ENCODE data around the gene JAML. TPM values are rescaled to one million over a fixed set of nuclear protein-coding genes. Genes with fewer than 3 reads are reported as not detected.

Gene JAML
- total RNA-seq, 2 experiments from 2014 or later = 117 to 122 TPM

DNA sequence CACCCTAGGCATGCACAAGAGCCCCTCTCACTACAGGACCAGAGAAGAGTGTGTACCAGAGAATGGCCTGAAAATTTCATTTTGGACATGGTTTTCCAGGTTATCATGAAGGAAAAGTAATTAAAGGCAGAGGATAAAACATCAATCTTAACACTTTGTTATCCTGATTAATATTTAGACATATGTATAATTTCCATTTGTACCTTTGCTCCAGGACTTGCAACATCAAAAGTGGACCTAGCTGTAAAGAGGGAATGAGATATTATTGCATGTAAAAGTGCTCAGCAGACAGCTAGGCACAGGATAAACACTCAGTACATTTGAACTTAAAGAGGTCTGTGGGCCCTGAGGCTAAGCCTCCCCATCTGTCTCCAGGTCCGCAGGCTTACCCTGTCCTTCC lies 70.2 kb downstream of the JAML start:
- H3K9me3 Mint-ChIP-seq = no peaks in the 10 kb centered on the region
- no peak overlapping the region for H3K4me3 Mint-ChIP-seq
- peaks cover 92% of the 10 kb centered on the region for H3K27me3 Mint-ChIP-seq
- no peak for DNase-seq
- peaks cover 18% of the 10 kb centered on the region for H3K4me1 Mint-ChIP-seq
- ChIA-PET POLR2A (interaction anchor here (0.6 kb wide), 1 partner anchor 104 kb away, joined by 3 read pairs; no protein-coding TSS in a partner anchor), CTCF (interaction anchor here (1.2 to 3.8 kb wide), 3 partner anchors 8 to 137 kb away, joined by 3 to 36 read pairs (median 5); no protein-coding TSS in a partner anchor)
- peaks cover 2% of the 10 kb centered on the region for H3K36me3 Mint-ChIP-seq (ENCODE audit: low read depth)
- H3K27ac Mint-ChIP-seq = no peak overlapping the region

DNA sequence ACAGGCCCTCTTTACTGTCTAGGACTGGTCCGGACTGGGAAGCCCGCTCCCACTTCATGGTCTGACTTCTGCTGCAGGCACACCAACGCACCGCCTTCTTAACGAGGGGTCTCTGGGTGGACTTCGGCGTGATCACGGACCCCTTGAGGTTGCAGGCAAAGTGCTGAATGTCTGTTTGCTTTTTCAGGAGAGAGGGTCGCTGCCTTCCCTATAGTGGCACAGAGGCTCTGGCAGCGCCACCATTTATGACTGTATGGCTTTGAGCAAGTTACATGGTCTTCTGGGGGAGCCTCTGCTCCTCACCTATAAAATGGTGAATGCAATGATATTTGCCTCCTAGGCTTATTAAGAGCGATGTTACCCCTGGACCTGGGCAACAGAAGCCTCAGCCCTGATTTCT lies 70.8 kb downstream of the JAML start:
- no peak for DNase-seq
- ChIA-PET CTCF (interaction anchor here (1.3 kb wide), 1 partner anchor 17 kb away, joined by 4 read pairs; no protein-coding TSS in a partner anchor), POLR2A (no interaction called here)
- no peak overlapping the region for H3K27ac Mint-ChIP-seq
- peaks cover 88% of the 10 kb centered on the region for H3K27me3 Mint-ChIP-seq
- peak overlapping the region; percentile 55 for H3K4me3 Mint-ChIP-seq
- H3K9me3 Mint-ChIP-seq = no peaks in the 10 kb centered on the region
- H3K4me1 Mint-ChIP-seq = peaks cover 18% of the 10 kb centered on the region
- peaks cover 2% of the 10 kb centered on the region for H3K36me3 Mint-ChIP-seq (ENCODE audit: low read depth)

DNA sequence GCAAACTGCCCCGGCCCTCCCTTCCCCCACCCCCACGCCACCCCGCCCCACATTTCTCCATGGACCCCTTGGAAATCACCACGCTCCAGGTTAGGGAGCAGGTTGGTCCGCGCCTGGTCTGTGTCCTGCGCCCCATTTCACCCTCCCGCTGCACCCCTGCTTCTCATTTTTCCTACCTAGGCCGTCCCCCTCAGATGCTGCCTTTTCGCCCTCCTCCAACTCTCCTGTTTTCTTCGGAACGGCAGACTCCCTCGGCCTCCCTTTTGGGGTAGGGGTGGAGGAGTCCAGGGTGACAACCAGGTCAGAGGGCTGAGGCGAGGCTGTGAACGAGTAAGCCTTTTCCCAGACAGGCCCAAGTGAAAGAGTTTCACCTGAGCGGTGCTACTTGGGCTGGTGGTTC lies 71.3 kb downstream of the JAML start:
- Mint-ChIP-seq H3K4me1 (peaks cover 18% of the 10 kb centered on the region), H3K27me3 (peaks cover 89% of the 10 kb centered on the region), H3K9me3 (no peaks in the 10 kb centered on the region), H3K36me3 (ENCODE audit: low read depth) (peaks cover 2% of the 10 kb centered on the region), H3K4me3 (peak overlapping the region; percentile 55), H3K27ac (no peak overlapping the region)
- DNase-seq = no peak
- CTCF ChIA-PET = interaction anchor here (1.0 to 1.3 kb wide), 3 partner anchors 17 to 262 kb away, joined by 3 to 4 read pairs (median 3); no protein-coding TSS in a partner anchor
- POLR2A ChIA-PET = no interaction called here

DNA sequence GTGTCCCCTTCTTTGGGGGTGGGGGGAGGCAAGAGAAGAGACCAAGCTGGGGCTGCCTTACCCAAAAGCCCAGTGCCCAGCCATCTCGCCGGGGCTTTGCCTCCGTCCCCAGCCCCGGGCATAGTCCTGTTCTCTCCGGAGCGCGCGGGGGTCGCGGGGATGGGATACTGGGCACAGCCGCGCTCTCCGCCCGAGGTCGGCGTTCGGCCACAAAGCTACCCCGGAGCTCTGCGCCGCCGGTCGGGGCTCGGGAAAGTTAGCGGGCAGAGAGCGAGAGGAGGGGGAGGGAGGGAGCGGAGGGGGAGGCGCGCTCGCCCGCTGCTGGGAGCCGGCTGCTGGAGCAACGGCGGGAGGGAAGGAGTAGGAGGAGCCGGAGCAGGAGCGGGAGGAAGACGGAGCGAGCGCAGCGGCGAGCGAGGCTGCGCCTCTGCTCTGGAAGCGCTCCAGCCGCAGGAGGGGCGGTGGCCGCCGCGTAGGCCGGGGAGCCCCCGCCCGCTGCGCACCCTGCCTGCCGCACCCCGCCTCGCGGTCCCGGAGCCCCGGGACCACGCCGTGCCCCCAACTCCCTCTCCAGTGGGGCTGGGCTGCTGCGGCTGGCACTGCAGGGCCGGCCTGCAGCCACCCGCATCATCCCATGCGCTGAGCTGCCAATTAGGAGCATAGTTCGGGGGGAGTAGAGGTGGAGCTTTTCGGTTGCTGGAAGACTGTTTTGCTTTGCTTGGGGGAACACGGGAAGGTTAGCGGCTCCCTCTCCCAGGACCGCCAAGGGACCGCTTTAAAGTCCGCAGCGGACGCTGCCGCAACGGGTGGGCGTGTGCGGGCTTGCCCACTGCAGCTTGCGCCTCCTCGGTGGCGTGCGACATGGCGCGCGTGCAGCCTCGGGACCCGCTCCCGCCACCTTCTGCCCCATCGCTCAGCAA lies 72.0 kb downstream of the JAML start, which contains the start of gene SCN4B:
Gene SCN4B, minus strand, starts transcription at position 272 of the 920 bp plus-strand sequence. Its CDS starts 150 bp downstream, at position 122.
- DNase-seq = peak; percentile 14
- peaks cover 18% of the 10 kb centered on the region for H3K4me1 Mint-ChIP-seq
- H3K27ac Mint-ChIP-seq = no peak within 1 kb of the TSS
- ChIA-PET POLR2A (interaction anchor here (0.6 kb wide), 1 partner anchor 537 kb away, joined by 5 read pairs; no protein-coding TSS in a partner anchor), CTCF (interaction anchor here (1.0 to 1.3 kb wide), 3 partner anchors 18 to 263 kb away, joined by 3 to 4 read pairs (median 3); no protein-coding TSS in a partner anchor)
- H3K36me3 Mint-ChIP-seq (ENCODE audit: low read depth) = peaks cover 2% of the 10 kb centered on the region
- peaks cover 88% of the 10 kb centered on the region for H3K27me3 Mint-ChIP-seq
- H3K9me3 Mint-ChIP-seq = no peaks in the 10 kb centered on the region
- peak within 1 kb of the TSS; percentile 55 for H3K4me3 Mint-ChIP-seq

DNA sequence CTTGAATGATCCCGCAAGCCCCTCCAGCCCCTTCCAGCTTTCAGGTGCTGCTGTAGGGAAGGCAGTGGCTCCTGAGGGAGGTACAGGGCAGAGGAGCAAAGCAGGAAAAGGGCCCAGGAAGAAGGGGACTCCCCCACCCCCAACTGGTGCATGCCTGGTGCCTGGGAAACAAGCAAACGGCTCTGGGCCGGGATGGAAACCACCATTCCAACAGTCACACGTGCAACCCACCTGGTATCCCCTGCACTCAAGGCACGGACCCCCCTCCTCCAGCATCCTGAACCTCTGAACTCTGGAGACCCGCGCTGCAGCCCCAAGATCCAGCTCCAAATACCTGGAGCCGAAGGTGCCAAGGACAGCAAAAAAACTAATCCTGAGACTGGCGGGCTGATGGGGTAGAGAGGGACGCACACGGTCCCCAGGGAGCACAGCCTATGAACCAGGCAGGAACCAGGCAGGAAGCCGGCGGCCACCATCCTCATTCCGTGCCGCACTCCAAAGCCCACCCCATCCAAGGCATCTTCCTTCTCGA lies 72.7 kb downstream of the JAML start:
- H3K4me1 Mint-ChIP-seq = peaks cover 15% of the 10 kb centered on the region
- no peak overlapping the region for H3K27ac Mint-ChIP-seq
- H3K9me3 Mint-ChIP-seq = no peaks in the 10 kb centered on the region
- ChIA-PET POLR2A (no interaction called here), CTCF (no interaction called here)
- H3K36me3 Mint-ChIP-seq (ENCODE audit: low read depth) = peaks cover 2% of the 10 kb centered on the region
- H3K27me3 Mint-ChIP-seq = peaks cover 87% of the 10 kb centered on the region
- no peak for DNase-seq
- peak overlapping the region; percentile 46 for H3K4me3 Mint-ChIP-seq

DNA sequence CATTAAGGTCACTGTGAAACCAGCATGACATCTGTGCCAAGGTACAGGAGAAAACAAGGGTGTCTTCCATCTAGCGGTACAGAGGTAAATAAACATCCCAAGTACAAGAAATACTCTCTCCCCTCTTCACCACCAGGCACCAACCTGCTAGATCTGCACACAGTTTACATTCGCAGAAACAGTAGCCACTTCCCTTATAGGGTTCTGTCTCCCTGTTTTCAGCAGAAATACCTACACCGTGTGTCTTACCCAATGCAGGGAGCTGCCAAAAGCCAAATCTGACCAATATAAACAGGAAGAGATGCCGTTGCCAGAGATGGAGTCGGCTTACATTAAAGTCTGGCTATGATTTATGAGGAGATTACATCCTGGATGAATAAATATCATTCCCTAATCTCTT lies 73.4 kb downstream of the JAML start:
- H3K36me3 Mint-ChIP-seq (ENCODE audit: low read depth) = peaks cover 2% of the 10 kb centered on the region
- peaks cover 84% of the 10 kb centered on the region for H3K27me3 Mint-ChIP-seq
- no peak overlapping the region for H3K4me3 Mint-ChIP-seq
- no peak overlapping the region for H3K27ac Mint-ChIP-seq
- no peak for DNase-seq
- H3K9me3 Mint-ChIP-seq = no peaks in the 10 kb centered on the region
- POLR2A ChIA-PET = no interaction called here
- peaks cover 11% of the 10 kb centered on the region for H3K4me1 Mint-ChIP-seq
- CTCF ChIA-PET = no interaction called here

DNA sequence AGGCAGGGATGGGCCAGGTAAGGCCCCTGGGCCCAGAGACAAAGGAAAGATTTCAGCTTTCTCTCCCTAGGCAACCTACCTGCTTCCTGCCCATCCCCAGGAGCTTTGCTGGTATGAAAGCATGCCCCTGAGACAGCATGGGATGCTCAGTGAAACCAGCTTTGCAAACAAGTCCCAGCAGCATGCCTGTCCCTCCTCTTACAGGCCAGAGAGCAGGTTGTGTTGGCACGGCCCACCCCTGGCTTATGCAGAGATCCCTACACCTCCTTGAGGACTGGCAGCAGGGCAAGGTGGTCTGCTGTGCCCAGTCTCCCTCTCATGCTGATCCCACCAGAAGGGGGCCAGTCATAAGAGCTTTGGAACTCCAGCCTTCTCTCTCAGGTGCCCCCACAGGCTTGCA lies 75.3 kb downstream of the JAML start:
- Mint-ChIP-seq H3K36me3 (ENCODE audit: low read depth) (peaks cover 2% of the 10 kb centered on the region), H3K27me3 (peaks cover 79% of the 10 kb centered on the region), H3K4me3 (no peak overlapping the region), H3K4me1 (peaks cover 12% of the 10 kb centered on the region), H3K27ac (no peak overlapping the region), H3K9me3 (no peaks in the 10 kb centered on the region)
- DNase-seq = no peak
- ChIA-PET POLR2A (no interaction called here), CTCF (interaction anchor here (3.3 kb wide), 1 partner anchor 21 kb away, joined by 18 read pairs; no protein-coding TSS in a partner anchor)

DNA sequence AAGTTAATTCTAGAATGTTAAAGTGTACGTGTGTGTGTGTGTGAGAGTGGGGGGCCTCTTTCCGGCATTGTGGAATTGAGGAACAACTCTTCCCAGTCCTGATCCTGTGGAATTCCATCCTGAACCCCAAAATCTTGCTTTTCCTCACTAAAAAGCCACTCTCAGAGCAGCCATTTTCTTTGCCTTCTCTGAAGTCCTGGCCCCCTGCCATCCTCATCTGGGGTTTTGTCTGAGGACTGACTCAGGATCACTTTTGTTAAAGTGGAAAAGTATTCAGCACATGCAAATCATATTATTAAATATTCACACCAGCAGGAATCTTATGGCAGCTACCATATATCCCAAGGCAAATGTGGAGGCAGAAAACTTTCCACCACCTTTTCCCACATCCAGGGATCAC lies 76.0 kb downstream of the JAML start:
- Mint-ChIP-seq H3K9me3 (no peaks in the 10 kb centered on the region), H3K27me3 (peaks cover 79% of the 10 kb centered on the region), H3K4me3 (no peak overlapping the region), H3K27ac (no peak overlapping the region), H3K4me1 (peaks cover 10% of the 10 kb centered on the region), H3K36me3 (ENCODE audit: low read depth) (peaks cover 1% of the 10 kb centered on the region)
- no peak for DNase-seq
- POLR2A ChIA-PET = no interaction called here
- CTCF ChIA-PET = interaction anchor here (0.6 to 3.3 kb wide), 4 partner anchors 8 to 303 kb away, joined by 3 to 18 read pairs (median 3); no protein-coding TSS in a partner anchor

DNA sequence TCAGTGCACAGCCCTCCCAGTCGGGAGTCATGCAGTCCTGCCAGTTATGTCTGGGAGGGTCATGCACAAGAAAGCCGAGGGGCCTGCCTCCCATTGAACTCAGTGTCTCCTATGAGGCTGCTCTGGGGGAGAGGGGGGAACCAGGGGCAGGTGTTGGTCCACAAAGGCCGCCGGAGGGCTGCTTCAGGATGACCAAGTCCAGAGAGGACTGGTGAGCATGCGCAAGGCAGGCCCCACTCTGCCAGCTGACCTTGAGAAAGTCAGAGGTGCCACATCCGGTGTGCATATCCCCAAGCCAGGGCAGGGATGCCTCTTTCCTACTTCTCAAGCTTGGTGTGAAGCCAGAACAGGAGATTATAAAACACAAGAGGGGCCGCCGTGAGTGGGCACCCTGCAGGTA lies 76.6 kb downstream of the JAML start:
- H3K27ac Mint-ChIP-seq = no peak overlapping the region

DNA sequence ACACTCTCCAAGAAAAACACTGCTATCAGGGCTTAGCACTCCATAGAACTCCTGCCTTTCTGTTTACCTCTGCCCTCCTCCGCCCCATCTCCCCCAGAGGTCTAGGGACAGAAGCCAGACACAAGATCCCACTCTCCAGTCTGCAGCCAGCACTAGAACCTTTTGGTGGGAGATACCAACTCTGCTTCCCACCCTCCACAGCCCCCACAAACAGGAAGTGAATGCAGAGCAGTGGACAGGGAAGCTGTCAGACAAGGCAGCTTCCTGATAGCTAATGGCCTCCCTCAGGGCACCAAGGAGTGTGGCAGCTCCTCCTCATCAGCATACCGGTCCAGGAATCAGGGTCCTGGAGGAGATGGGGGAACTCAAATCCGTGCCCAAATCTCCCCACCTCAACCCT lies 77.3 kb downstream of the JAML start:
- no peak for DNase-seq
- Mint-ChIP-seq H3K27ac (no peak overlapping the region), H3K27me3 (peaks cover 77% of the 10 kb centered on the region), H3K4me1 (peaks cover 11% of the 10 kb centered on the region), H3K9me3 (no peaks in the 10 kb centered on the region), H3K36me3 (ENCODE audit: low read depth) (no peaks in the 10 kb centered on the region), H3K4me3 (no peak overlapping the region)
- ChIA-PET POLR2A (no interaction called here), CTCF (interaction anchor here (1.5 to 3.3 kb wide), 2 partner anchors 9 to 23 kb away, joined by 3 to 18 read pairs; no protein-coding TSS in a partner anchor)

More for the DNA sequence above, 76.6 kb downstream of the JAML start:
- Mint-ChIP-seq H3K27me3 (peaks cover 76% of the 10 kb centered on the region), H3K4me1 (peaks cover 6% of the 10 kb centered on the region), H3K4me3 (no peak overlapping the region), H3K9me3 (no peaks in the 10 kb centered on the region), H3K36me3 (ENCODE audit: low read depth) (no peaks in the 10 kb centered on the region)
- CTCF ChIA-PET = interaction anchor here (0.6 to 3.3 kb wide), 4 partner anchors 9 to 304 kb away, joined by 3 to 18 read pairs (median 3); no protein-coding TSS in a partner anchor
- POLR2A ChIA-PET = no interaction called here
- DNase-seq = no peak

DNA sequence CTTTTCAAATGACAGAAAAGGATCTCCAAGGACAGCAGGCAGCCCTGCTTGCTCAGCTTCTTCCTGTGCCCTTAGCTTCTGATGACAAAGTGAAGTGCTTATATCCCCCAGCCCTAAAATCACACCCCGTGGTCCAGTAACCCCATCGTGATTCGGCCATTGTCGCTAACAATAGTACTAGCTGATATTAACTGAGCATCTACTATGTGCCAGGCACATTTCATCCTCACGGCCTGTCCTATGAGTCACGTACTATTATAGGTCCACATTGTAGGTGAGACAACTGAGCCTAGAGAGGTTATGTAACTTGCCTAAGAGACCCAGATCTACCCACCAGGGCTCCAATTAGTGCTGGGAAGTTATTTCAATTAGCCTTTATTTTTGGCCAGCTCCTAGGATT lies 78.3 kb downstream of the JAML start:
- Mint-ChIP-seq H3K27me3 (peaks cover 79% of the 10 kb centered on the region), H3K4me1 (peaks cover 11% of the 10 kb centered on the region), H3K4me3 (peak overlapping the region; percentile 72), H3K36me3 (ENCODE audit: low read depth) (no peaks in the 10 kb centered on the region), H3K27ac (no peak overlapping the region), H3K9me3 (no peaks in the 10 kb centered on the region)
- ChIA-PET POLR2A (no interaction called here), CTCF (interaction anchor here (1.0 to 4.8 kb wide), 3 partner anchors 9 to 25 kb away, joined by 5 to 32 read pairs (median 5); no protein-coding TSS in a partner anchor)
- DNase-seq = no peak

DNA sequence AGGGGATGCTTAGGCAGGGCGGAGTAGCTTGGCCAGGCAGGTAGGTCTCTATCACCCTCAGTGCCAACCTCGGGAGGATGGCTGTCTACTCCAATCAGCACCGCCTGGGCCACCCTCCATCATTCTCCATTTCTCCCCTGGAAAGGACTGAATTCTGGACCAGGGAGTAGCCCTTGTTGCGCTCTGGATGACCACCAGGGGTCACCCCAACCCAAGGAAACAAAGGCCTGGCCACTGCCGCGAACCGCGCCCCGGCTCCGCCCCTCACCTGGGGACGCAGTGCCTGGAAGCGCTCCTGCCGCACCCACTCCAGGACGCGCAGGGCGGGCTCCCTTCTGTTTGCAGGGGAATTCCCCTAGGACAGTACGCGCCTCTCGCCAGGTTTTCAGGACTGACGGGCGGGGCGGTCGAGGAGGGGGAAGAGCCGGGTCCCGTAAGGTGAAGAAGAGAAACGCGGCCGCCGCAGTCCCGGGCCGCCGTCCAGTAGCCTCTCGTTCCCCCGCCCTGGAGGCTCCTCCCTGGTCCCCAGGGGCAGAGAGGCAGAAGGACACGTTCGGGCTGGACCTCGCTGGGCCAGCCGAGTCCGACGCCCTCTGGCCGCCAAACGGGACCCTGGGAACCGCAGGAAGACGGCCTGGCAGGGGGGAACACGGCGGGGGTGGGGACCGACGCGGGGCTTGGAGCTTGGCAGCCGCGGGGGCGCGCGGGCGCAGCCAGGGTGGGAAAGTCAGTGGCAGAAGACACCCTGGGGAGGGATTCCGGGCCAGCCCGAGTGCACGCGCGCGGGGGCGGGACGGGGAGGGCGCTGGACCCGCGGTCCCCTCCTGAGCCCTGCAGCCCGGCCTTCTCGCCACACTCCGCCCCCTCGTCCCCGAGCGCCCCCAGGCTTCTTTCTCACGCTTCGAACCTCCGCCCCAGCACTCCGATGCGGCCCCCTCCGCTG lies 79.3 kb downstream of the JAML start:
- H3K4me1 Mint-ChIP-seq = peaks cover 11% of the 10 kb centered on the region
- no peaks in the 10 kb centered on the region for H3K36me3 Mint-ChIP-seq (ENCODE audit: low read depth)
- peak; percentile 90 for DNase-seq
- no peaks in the 10 kb centered on the region for H3K9me3 Mint-ChIP-seq
- CTCF ChIA-PET = interaction anchor here (1.1 to 4.8 kb wide), 6 partner anchors 11 to 175 kb away, joined by 3 to 32 read pairs (median 6); no protein-coding TSS in a partner anchor
- POLR2A ChIA-PET = no interaction called here
- peaks cover 73% of the 10 kb centered on the region for H3K27me3 Mint-ChIP-seq
- no peak overlapping the region for H3K27ac Mint-ChIP-seq
- peak overlapping the region; percentile 74 for H3K4me3 Mint-ChIP-seq

All from activated CD4-positive, alpha-beta T cell treated with anti-CD3 and anti-CD28 coated beads, Interleukin-2, amount 10 ng/mL, durations not matched to agents 7 days and 5 days (primary cell).